ENCODE data around the gene DHRS2. TPM values are rescaled to one million over a fixed set of nuclear protein-coding genes. Genes with fewer than 3 reads are reported as not detected.

Gene DHRS2
- total and polyA plus RNA-seq, 2 of the 13 experiments (the other 11 are each of a cell fraction or from before 2014, with no cell fraction given): 1,621 to 3,021 TPM

DNA sequence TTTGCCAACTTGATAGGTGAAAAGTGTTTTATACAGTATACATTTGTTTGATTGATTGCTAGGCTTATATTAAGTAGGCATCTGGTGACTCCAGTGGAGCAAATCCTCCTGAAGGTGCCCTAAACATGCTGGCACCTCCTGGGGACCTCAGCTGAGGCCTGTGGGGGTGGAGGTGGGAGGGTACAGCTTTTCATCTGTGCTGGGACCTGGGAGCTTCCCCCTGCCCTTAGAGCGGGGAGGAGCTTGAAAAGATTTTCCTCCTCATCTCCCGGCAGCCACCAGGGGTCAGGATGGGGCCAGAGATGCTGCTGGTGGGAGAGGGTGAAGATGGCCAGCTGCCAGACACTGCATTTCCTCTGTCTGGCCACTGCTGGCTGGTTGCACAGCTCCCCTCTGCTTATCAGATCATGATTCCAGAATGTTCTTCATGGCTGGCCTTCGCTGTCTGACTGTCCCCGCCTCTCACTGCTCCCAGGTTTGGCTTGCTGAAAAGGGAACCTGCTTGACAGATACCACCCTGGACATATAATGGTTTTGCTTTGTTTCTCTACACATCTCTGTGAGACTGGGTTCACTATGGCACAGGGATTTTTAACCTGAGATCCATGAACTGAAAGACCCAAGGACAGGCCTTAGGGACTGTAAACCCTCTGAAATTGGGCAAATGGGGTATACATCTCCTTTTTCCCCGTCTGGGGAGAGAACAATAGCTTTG is 47.1 kb upstream of the DHRS2 start (continued):
- no peak for TF ChIP-seq ZNF816 (CRISPR knock-in tag; IDR thresholded peaks at IDR 0.05; ENCODE audit: borderline replicate concordance)
- TF ChIP-seq FOXA3 (CRISPR knock-in tag; IDR thresholded peaks at IDR 0.05): peak; percentile 88
- no peak for TF ChIP-seq ZBTB1 (CRISPR knock-in tag; IDR thresholded peaks at IDR 0.05; ENCODE audit: borderline replicate concordance)
- TF ChIP-seq BRCA1 (CRISPR knock-in tag; IDR thresholded peaks at IDR 0.05): peak; percentile 88; the same call in 1 of the 2 replicates
- peak; percentile 88 for TF ChIP-seq TBX2 (CRISPR knock-in tag; IDR thresholded peaks at IDR 0.05; ENCODE audit: borderline replicate concordance)
- TF ChIP-seq HNF4G (IDR thresholded peaks at IDR 0.05; ENCODE audit: borderline replicate concordance, low read depth, low read length): peak; percentile 21; the same call in 1 of the 2 replicates
- TF ChIP-seq HNF4G (CRISPR knock-in tag; IDR thresholded peaks at IDR 0.05; ENCODE audit: borderline replicate concordance, low read depth): peak; percentile 89
- TF ChIP-seq YEATS4 (CRISPR knock-in tag; IDR thresholded peaks at IDR 0.05; ENCODE audit: borderline replicate concordance): peak; percentile 29; the same call in 1 of the 2 replicates
- TF ChIP-seq, protein P1, sequence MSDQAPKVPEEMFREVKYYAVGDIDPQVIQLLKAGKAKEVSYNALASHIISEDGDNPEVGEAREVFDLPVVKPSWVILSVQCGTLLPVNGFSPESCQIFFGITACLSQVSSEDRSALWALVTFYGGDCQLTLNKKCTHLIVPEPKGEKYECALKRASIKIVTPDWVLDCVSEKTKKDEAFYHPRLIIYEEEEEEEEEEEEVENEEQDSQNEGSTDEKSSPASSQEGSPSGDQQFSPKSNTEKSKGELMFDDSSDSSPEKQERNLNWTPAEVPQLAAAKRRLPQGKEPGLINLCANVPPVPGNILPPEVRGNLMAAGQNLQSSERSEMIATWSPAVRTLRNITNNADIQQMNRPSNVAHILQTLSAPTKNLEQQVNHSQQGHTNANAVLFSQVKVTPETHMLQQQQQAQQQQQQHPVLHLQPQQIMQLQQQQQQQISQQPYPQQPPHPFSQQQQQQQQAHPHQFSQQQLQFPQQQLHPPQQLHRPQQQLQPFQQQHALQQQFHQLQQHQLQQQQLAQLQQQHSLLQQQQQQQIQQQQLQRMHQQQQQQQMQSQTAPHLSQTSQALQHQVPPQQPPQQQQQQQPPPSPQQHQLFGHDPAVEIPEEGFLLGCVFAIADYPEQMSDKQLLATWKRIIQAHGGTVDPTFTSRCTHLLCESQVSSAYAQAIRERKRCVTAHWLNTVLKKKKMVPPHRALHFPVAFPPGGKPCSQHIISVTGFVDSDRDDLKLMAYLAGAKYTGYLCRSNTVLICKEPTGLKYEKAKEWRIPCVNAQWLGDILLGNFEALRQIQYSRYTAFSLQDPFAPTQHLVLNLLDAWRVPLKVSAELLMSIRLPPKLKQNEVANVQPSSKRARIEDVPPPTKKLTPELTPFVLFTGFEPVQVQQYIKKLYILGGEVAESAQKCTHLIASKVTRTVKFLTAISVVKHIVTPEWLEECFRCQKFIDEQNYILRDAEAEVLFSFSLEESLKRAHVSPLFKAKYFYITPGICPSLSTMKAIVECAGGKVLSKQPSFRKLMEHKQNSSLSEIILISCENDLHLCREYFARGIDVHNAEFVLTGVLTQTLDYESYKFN (CRISPR knock-in tag; conservative IDR thresholded peaks at IDR 0.05): peak; percentile 82
- TF ChIP-seq TAF15 (IDR thresholded peaks at IDR 0.05; ENCODE audit: low read depth, low read length, poor library complexity, severe bottlenecking): no peak
- TF ChIP-seq NFIB (CRISPR knock-in tag; IDR thresholded peaks at IDR 0.05; ENCODE audit: borderline replicate concordance): no peak; the same call in 1 of the 2 replicates
- TF ChIP-seq DPF2 (CRISPR knock-in tag; IDR thresholded peaks at IDR 0.05; ENCODE audit: borderline replicate concordance, low read depth): peak; percentile 82; the same call in 1 of the 2 replicates
- TF ChIP-seq FOXM1 (CRISPR knock-in tag; IDR thresholded peaks at IDR 0.05): no peak
- TF ChIP-seq ZNF17 (CRISPR knock-in tag; IDR thresholded peaks at IDR 0.05): no peak
- TF ChIP-seq, protein P2, sequence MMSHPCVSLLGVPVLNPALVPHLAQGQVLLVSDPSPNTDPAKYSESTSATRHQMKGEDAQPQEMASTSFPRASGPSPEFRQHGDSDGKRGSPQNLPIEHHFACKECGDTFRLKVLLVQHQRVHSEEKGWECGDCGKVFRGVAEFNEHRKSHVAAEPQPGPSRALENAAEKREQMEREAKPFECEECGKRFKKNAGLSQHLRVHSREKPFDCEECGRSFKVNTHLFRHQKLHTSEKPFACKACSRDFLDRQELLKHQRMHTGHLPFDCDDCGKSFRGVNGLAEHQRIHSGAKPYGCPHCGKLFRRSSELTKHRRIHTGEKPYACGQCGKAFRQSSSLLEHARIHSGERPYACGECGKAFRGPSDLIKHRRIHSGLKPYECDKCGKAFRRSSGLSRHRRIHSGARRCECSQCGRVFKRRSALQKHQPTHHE (CRISPR knock-in tag; IDR thresholded peaks at IDR 0.05; ENCODE audit: borderline replicate concordance): no peak; the same call in 1 of the 2 replicates
- TF ChIP-seq, protein P3, sequence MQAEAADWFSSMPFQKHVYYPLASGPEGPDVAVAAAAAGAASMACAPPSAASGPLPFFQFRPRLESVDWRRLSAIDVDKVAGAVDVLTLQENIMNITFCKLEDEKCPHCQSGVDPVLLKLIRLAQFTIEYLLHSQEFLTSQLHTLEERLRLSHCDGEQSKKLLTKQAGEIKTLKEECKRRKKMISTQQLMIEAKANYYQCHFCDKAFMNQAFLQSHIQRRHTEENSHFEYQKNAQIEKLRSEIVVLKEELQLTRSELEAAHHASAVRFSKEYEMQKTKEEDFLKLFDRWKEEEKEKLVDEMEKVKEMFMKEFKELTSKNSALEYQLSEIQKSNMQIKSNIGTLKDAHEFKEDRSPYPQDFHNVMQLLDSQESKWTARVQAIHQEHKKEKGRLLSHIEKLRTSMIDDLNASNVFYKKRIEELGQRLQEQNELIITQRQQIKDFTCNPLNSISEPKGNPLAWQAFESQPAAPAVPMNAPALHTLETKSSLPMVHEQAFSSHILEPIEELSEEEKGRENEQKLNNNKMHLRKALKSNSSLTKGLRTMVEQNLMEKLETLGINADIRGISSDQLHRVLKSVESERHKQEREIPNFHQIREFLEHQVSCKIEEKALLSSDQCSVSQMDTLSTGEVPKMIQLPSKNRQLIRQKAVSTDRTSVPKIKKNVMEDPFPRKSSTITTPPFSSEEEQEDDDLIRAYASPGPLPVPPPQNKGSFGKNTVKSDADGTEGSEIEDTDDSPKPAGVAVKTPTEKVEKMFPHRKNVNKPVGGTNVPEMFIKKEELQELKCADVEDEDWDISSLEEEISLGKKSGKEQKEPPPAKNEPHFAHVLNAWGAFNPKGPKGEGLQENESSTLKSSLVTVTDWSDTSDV (CRISPR knock-in tag; IDR thresholded peaks at IDR 0.05): no peak; the same call in 1 of the 2 replicates
- TF ChIP-seq, protein P4, sequence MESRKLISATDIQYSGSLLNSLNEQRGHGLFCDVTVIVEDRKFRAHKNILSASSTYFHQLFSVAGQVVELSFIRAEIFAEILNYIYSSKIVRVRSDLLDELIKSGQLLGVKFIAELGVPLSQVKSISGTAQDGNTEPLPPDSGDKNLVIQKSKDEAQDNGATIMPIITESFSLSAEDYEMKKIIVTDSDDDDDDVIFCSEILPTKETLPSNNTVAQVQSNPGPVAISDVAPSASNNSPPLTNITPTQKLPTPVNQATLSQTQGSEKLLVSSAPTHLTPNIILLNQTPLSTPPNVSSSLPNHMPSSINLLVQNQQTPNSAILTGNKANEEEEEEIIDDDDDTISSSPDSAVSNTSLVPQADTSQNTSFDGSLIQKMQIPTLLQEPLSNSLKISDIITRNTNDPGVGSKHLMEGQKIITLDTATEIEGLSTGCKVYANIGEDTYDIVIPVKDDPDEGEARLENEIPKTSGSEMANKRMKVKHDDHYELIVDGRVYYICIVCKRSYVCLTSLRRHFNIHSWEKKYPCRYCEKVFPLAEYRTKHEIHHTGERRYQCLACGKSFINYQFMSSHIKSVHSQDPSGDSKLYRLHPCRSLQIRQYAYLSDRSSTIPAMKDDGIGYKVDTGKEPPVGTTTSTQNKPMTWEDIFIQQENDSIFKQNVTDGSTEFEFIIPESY (CRISPR knock-in tag; IDR thresholded peaks at IDR 0.05): peak; percentile 87
- TF ChIP-seq FOXA1 (IDR thresholded peaks at IDR 0.05): no peak
- TF ChIP-seq FOXA1 (CRISPR knock-in tag; IDR thresholded peaks at IDR 0.05): peak; percentile 59

Measured in HepG2 (cell line).